HG02571 (cell line): ENCODE data around the gene ANKRD10.

Experiments used
- ATAC-seq: cut with Tn5 transposase; IDR thresholded peaks from one replicate; pipeline ENCODE4 v1.9.1; 2021; ENCODE audit warnings: mild to moderate bottlenecking, moderate library complexity; ENCODE audit not compliant: unreplicated experiment

Gene ANKRD10

DNA sequence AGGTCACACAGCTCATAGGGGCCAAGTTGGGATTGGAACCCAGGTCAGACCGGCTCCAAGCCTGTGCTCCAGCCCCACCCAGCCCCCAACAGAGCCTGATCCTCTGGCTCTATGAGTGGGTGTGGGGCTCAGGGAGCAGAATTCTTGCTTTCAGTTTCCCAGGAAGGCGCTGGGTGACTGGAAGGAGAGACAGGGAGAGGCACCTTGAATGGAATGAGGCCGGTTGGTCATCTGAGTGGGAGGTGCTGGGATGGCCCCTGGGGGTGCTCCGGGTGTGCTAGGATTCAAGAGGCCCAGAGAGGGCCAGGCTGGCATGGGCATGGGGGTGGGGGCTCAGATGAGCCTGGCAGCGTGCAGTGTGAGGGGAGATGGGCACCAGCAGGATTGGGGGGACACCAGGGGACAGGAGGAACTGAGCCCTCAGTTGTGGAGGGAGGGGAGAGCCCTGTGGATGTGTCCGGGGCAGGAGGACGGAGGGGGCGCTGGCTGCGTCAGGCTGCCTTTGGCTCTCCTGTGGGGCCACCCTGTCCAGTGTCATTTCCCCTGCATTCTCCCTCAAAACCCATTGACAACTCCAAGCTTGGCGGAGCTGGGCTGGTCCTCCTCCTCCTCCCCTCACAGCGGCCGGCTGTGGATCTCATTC lies 31.2 kb upstream of the ANKRD10 start:
- no peak for ATAC-seq

GRCh38 chr13:110944968-110945927 lies 30.4 kb upstream of the ANKRD10 start:
- ATAC-seq, result no peak

DNA sequence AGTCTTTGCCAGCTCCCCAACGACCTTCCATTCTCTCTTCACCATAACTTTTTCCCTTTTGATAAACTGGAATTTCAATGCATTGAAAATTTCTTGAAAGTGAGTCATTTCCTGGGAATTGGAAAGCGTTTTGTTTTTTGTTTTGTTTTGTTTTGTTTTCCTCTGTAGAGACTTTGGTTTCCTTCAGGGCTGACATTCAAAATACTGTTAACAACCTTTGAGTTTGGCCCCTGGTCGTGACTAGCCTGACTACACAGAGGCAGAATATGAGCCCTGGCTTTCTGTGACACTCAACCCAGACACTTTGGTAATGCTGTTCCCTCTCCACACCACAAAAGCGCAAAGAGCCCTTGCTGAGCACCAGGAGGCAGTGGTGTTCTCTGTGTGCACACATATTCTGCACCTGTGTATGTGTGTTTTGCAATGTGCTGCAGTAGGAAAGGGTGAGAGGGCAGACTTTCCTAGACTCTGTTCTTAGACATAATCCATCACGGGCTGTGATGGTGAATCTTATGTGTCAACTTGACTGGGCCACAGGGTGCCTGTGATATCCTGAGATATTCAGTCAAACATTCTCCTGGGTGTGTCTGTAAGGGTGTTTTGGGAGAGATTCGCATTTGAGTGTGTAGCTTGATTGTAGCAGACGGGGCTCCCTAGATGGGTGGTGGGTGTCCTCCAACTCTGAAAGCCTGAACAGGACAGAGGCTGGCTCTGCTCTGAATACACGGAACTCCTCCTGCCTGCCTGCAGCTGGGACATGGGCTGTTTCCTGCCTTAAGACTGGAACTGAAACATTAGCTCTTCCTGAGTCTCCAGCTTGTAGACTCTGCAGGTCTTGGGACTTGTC lies 29.5 kb upstream of the ANKRD10 start:
- ATAC-seq, result no peak

- peak; percentile 73 for ATAC-seq
Observed at GRCh38 chr13:110942248-110942981, 27.5 kb upstream of the ANKRD10 start.

DNA sequence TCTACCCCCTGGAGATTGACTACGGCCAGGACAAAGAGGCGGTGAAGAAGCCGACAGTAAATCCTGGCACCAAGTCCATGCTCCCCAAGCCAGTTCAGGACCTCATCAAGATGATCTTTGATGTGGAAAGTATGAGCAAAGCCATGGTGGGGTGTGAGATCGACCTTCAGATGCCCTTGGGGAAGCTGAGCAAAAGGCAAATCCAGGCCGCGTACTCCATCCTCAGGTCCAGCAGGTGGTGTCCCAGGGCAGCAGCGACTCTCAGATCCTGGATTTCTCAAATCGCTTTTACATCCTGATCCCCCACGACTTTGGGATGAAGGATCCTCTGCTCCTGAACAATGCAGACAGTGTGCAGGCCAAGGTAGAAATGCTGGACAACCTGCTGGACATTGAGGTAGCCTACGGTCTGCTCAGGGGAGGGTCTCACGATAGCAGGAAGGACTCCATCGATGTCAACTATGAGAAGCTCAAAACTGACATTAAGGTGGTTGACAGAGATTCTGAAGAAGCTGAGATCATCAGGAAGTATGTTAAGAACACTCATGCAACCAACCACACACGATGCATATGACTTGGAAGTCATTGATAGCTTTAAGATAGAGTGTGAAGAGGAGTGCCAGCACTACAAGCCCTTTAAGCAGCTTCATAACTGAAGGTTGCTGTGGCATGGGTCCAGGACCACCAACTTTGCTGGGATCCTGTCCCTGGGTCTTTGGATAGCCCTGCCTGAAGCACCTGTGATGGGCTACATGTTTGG lies 24.0 kb upstream of the ANKRD10 start:
- no peak for ATAC-seq

GRCh38 chr13:110937511-110938285 lies 22.8 kb upstream of the ANKRD10 start:
- no peak for ATAC-seq

DNA sequence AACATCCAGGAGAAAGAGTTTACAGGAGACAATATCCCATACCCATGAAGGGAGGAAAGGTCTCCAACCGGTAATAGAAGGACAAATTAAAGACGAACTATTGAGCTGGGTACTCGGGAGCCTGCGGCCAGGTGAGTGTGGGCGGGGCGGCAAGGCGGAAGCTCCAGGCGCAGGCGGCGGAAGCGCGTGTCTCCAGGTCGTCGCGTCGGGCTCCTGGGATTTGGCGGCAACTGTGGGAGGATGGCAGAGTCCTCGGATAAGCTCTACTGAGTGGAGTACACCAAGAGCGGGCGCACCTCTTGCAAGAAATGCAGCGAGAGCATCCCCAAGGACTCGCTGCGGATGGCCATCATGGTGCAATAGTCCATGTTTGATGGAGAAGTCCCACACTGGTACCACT lies 21.6 kb upstream of the ANKRD10 start:
- ATAC-seq, result no peak

- no peak for ATAC-seq
Observed at GRCh38 chr13:110932588-110932987, 17.7 kb upstream of the ANKRD10 start.

GRCh38 chr13:110929104-110929777 lies 14.4 kb upstream of the ANKRD10 start:
- ATAC-seq, result no peak

GRCh38 chr13:110925023-110925612 lies 10.2 kb upstream of the ANKRD10 start:
- no peak for ATAC-seq

GRCh38 chr13:110924639-110924934 lies 9.7 kb upstream of the ANKRD10 start:
- no peak for ATAC-seq

GRCh38 chr13:110923777-110924638 lies 9.1 kb upstream of the ANKRD10 start:
- ATAC-seq, result no peak

DNA sequence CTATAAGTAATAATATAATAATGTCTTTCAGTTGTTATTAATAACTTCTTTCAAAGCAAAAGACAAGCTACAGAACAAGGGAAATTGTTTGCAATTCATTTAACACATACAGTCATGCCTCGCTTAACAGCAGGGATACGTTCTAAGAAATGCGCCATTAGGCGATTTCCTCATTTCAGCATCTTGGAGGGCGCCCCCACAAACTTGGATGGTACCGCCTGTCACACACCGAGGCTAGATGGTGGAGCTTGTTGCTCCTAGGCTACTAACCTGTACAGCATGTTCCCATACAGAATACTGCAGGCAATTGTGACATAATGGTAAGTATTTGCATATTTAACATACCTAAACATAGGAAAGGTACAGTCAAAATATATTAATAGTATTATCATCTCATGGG lies 8.2 kb upstream of the ANKRD10 start:
- no peak for ATAC-seq

DNA sequence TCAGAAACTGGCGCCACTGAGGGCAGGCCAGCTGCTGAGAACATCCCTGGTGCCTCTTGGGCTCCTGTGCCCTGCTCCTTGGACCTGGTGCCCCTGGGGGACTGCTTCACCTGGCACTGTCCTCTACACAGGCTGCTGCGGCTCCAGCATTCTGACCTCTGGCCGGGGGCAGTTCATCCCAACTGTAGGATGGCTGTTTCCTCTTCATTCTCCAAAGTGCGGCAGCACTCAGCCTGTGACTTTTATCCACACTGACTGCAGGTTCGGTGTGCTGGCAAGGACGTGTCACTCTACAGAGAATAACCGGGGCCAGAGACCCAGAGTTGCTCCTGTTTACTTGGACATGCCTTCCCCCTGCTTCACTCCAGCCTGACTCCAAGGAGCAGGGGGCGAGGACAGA lies 7.6 kb upstream of the ANKRD10 start:
- no peak for ATAC-seq

DNA sequence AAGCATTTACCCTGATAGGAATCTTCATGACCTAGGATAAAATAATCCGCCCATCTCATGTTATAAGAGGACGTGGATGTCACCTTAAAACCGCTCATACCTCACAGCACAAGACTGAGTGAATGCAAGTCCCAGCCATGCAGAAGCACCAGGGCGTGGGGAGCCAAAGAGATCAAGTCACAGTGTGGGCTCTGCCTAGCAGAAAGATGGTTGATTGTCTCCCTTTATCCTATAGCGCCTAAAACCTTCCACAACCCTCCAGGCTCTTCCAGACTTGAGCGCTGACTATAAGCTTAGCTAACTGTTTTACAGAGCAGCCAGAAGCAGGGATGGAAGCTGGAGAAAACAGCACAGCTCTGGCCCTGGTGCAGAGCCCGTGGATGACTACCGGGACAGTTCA lies 6.8 kb upstream of the ANKRD10 start:
- ATAC-seq, result no peak

DNA sequence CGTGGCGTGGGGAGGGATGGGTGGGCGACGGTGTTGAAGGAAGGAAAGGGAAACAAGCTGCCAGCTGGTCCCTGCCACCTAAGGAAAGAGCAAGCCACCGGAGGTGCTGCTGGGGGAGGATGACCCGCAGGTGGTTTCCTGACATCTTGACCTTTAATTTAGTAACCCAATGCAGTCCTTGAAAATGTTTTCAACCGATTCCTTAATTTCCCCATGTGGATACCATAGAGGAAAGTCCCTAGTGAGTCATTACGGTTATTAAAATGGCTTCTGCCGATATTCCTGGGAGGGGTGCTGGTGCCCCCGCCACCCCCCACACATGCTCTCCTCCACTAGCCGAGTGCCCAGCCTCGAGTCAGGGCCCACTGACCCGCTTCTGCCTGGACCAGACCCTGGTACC lies 6.3 kb upstream of the ANKRD10 start:
- no peak for ATAC-seq

- no peak for ATAC-seq
Observed at GRCh38 chr13:110920038-110920437, 5.2 kb upstream of the ANKRD10 start.
